SK-N-SH (cell line): ENCODE results near the gene INTS12. TPM values are rescaled to one million over a fixed set of nuclear protein-coding genes. Genes with fewer than 3 reads are reported as not detected.

ENCODE experiments used
- CTCF ChIA-PET: fragments of 300-600, 350-600 bp; formaldehyde crosslinking; extraction: SDS; loops from one replicate; lab custom pipeline; 2021; lab: Yijun Ruan, JAX
- POLR2A ChIA-PET: fragments of 350-600 bp; sonication (Branson Sonifier 250); formaldehyde crosslinking; extraction: SDS; loops from one replicate; lab custom pipeline; 2020; ENCODE audit warnings: antibody characterized with exemption, inconsistent platforms; lab: Yijun Ruan, JAX
- DNase-seq: peaks from one replicate; pipeline ENCODE4 v3.0.0; 2012
- H2AFZ ChIP-seq: fragments of 200-600 bp; sonication (generic); 2 replicates; pipeline ENCODE4 v1.8.1; 2016; ENCODE audit warnings: antibody characterized with exemption, mild to moderate bottlenecking, low read depth
- H3F3A ChIP-seq: fragments of 200-600 bp; sonication (generic); replicated peaks from 2 replicates; pipeline ENCODE3; 2016; ENCODE audit warnings: antibody characterized with exemption, mild to moderate bottlenecking; ENCODE audit not compliant: insufficient read depth
- H3K27ac ChIP-seq, 2 experiments: fragments of 200-500 bp in 1 of 2; fragments of 200-600 bp in 1 of 2; sonication (Bioruptor generic) in 1 of 2; sonication (generic), shearing (Covaris generic) in 1 of 2; 2 replicates each; pipeline versions ENCODE4 v1.5.1 to v1.6.1; 2014 to 2016; ENCODE audit warnings: low read depth in 2 of 2, inconsistent platforms in 1 of 2, low read length in 1 of 2, mild to moderate bottlenecking in 1 of 2, mixed read lengths in 1 of 2
- H3K27me3 ChIP-seq: fragments of 200-600 bp; sonication (generic), shearing (Covaris generic); 2 replicates; pipeline ENCODE4 v1.6.1; 2016; ENCODE audit warnings: mixed run types; ENCODE audit not compliant: insufficient read depth
- H3K36me3 ChIP-seq, 2 experiments: fragments of 200-500 bp in 1 of 2; fragments of 200-600 bp in 1 of 2; sonication (Bioruptor generic) in 1 of 2; sonication (generic) in 1 of 2; replicated peaks in 1 of 2; 2 replicates each; pipeline versions ENCODE3 to v1.5.1; 2014 to 2016; ENCODE audit warnings: low read length in 1 of 2, mild to moderate bottlenecking in 1 of 2; ENCODE audit not compliant: insufficient read depth in 2 of 2, control insufficient read depth in 1 of 2
- H3K4me1 ChIP-seq, 2 experiments: fragments of 200-500 bp in 1 of 2; fragments of 200-600 bp in 1 of 2; sonication (Bioruptor generic) in 1 of 2; sonication (generic), shearing (Covaris generic) in 1 of 2; 2 replicates each; pipeline versions ENCODE4 v1.5.1 to v1.6.1; 2014 to 2016; ENCODE audit warnings: low read depth in 1 of 2, low read length in 1 of 2, mixed run types in 1 of 2; ENCODE audit not compliant: insufficient read depth in 2 of 2, control insufficient read depth in 1 of 2
- H3K4me2 ChIP-seq: fragments of 200-600 bp; sonication (generic), shearing (Covaris generic); 2 replicates; pipeline ENCODE4 v1.6.1; 2017; ENCODE audit warnings: mixed run types
- H3K4me3 ChIP-seq, 2 experiments: fragments of 200-500 bp in 1 of 2; fragments of 200-600 bp in 1 of 2; sonication (Bioruptor generic) in 1 of 2; sonication (generic), shearing (Covaris generic) in 1 of 2; 2 replicates each; pipeline versions ENCODE4 v1.5.1 to v1.8.1; 2014 to 2016; ENCODE audit warnings: low read depth in 2 of 2, inconsistent platforms in 1 of 2, low read length in 1 of 2, mild to moderate bottlenecking in 1 of 2, mixed read lengths in 1 of 2, moderate library complexity in 1 of 2
- H3K79me2 ChIP-seq: fragments of 200-600 bp; sonication (generic); 2 replicates; pipeline ENCODE4 v1.8.1; 2017; ENCODE audit warnings: mild to moderate bottlenecking; ENCODE audit not compliant: insufficient read depth
- H3K9ac ChIP-seq: fragments of 200-600 bp; sonication (generic); 2 replicates; pipeline ENCODE4 v1.6.1; 2017; ENCODE audit warnings: mixed run types
- H3K9me2 ChIP-seq: fragments of 200-600 bp; sonication (generic); 2 replicates; pipeline ENCODE4 v1.6.1; 2017; ENCODE audit warnings: mixed run types
- H3K9me3 ChIP-seq: fragments of 200-600 bp; sonication (generic); 2 replicates; pipeline ENCODE4 v1.6.1; 2017; ENCODE audit warnings: mixed run types, mild to moderate bottlenecking, moderate library complexity
- H4K20me1 ChIP-seq: fragments of 200-600 bp; sonication (generic); 2 replicates; pipeline ENCODE4 v1.6.1; 2017; ENCODE audit warnings: mild to moderate bottlenecking, mixed run types; ENCODE audit not compliant: insufficient read depth
- CTCF ChIP-seq: fragments of 200-600 bp; sonication (generic); IDR thresholded peaks from 2 replicates; pipeline ENCODE4 v1.6.1; 2017; ENCODE audit warnings: antibody characterized with exemption, mild to moderate bottlenecking, moderate library complexity
- EP300 ChIP-seq, 2 experiments: IDR thresholded peaks; 2 replicates each; pipeline versions ENCODE4 v1.4.0 to v1.6.1; 2012; ENCODE audit warnings: borderline replicate concordance in 1 of 2, low read depth in 1 of 2, low read length in 1 of 2
- EZH2phosphoT487 ChIP-seq: fragments of 200-600 bp; sonication (generic); IDR thresholded peaks from 2 replicates; pipeline ENCODE4 v1.6.1; 2017; ENCODE audit warnings: low read depth, mixed run types, mild to moderate bottlenecking, antibody characterized with exemption, moderate library complexity, borderline replicate concordance
- GATA2 ChIP-seq: sonication (generic); formaldehyde crosslinking; IDR thresholded peaks from 2 replicates; pipeline ENCODE4 v1.5.0; 2020; ENCODE audit warnings: mild to moderate bottlenecking, missing genetic modification reagents
- MXI1 ChIP-seq: IDR thresholded peaks from 2 replicates; pipeline ENCODE4 v1.6.1; 2012; ENCODE audit warnings: mild to moderate bottlenecking, low read depth, low read length, improper control_type of control experiment
- NFIC ChIP-seq: IDR thresholded peaks from 2 replicates; pipeline ENCODE4 v1.4.0; 2012; ENCODE audit warnings: borderline replicate concordance
- PBX3 ChIP-seq: IDR thresholded peaks from 2 replicates; pipeline ENCODE4; 2012
- RCOR1 ChIP-seq: fragments of 150-350 bp; IDR thresholded peaks from 2 replicates; pipeline ENCODE4 v1.6.1; 2017; ENCODE audit warnings: antibody characterized with exemption, low read length
- RFX5 ChIP-seq: IDR thresholded peaks from 2 replicates; pipeline ENCODE4 v1.6.1; 2012; ENCODE audit warnings: mild to moderate bottlenecking, improper control_type of control experiment, low read length
- SMC3 ChIP-seq: IDR thresholded peaks from 2 replicates; pipeline ENCODE4 v1.6.1; 2012; ENCODE audit warnings: low read depth, low read length, improper control_type of control experiment
- TAF1 ChIP-seq: IDR thresholded peaks from 2 replicates; pipeline ENCODE4 v1.6.1; 2012; ENCODE audit warnings: low read depth, mild to moderate bottlenecking, low read length, moderate library complexity, borderline replicate concordance
- TCF12 ChIP-seq: IDR thresholded peaks from 2 replicates; pipeline ENCODE4 v1.4.0; 2012
- USF1 ChIP-seq: IDR thresholded peaks from 2 replicates; pipeline ENCODE4 v1.4.0; 2012; ENCODE audit warnings: low read depth, borderline replicate concordance
- USF2 ChIP-seq: fragments of 150-350 bp; IDR thresholded peaks from 2 replicates; pipeline ENCODE4 v1.6.1; 2017; ENCODE audit warnings: antibody characterized with exemption, low read length, low read depth, borderline replicate concordance
- whole genome bisulfite sequencing: methylation state at CpG from one replicate; pipeline ENCODE4 v1.1.6; 2017; ENCODE audit warnings: low lambda C conversion rate; 5-methylcytosine and 5-hydroxymethylcytosine counted together
- polyA plus RNA-seq, 3 experiments: library from polyadenylated mRNA; depleted of rRNA; stranded (reverse); fragments of >200 nt; gene quantifications; 2 replicates each; pipeline ENCODE4 v1.2.3, GENCODE V29; 2012

INTS12 gene
- polyA plus RNA-seq, 1 of the 3 experiments (the other 2 are of a cell fraction): 25.1 TPM

- no peak for TF ChIP-seq USF2
- no peak for TF ChIP-seq TAF1
- no peak for TF ChIP-seq USF1
- TF ChIP-seq SMC3: no peak
- no peak for TF ChIP-seq EZH2phosphoT487
- no peak for TF ChIP-seq RCOR1
- 0 out of 2 replicates have a peak, but pooled peaks have one; percentile 14 for TF ChIP-seq NFIC
- TF ChIP-seq CTCF: no peak
- TF ChIP-seq TCF12: peak; percentile 84
- TF ChIP-seq, all 33 proteins: peak for 6
Observed at GRCh38 chr4:105712766-105713165, 4.3 kb upstream of the INTS12 start (continued).

- CTCF ChIA-PET: interaction anchor here (1.5 to 2.4 kb wide), 2 partner anchors 190 to 237 kb away, joined by 5 to 9 read pairs; partner anchors contain the start of gene PPA2
- peak overlapping the region; percentile 33 for H2AFZ ChIP-seq
- H3K79me2 ChIP-seq: peaks cover 71% of the 10 kb centered on the region
- H3K9me3 ChIP-seq: no peaks in the 10 kb centered on the region
- H3K9ac ChIP-seq: peak overlapping the region; percentile 76; the same call in 1 of the 2 replicates
- 32% methylated on average over 6 of the region's 6 CpGs for WGBS
- POLR2A ChIA-PET: no interaction called here
- H3K9me2 ChIP-seq: no peaks in the 10 kb centered on the region
- no peaks in the 10 kb centered on the region for H3K27me3 ChIP-seq
- peak overlapping the region; percentile 73 to 97; a peak in 3 of 4 replicates for H3K4me3 ChIP-seq
- H4K20me1 ChIP-seq: no peaks in the 10 kb centered on the region
- TF ChIP-seq GATA2 (peak; percentile 72), RFX5 (peak; percentile 96), EP300 (IDR thresholded peaks at IDR 0.05; ENCODE audit: borderline replicate concordance in 1 of 2, low read depth in 1 of 2, low read length in 1 of 2) (peak in 1 of 2 experiments; percentile 15; a peak in 1 of 4 replicates), PBX3 (peak; percentile 36; the same call in 1 of the 2 replicates), SMC3 (no peak), MXI1 (0 out of 2 replicates have a peak, but pooled peaks have one; percentile 46)
- TF ChIP-seq, all 33 proteins: peak for 5
- Histone ChIP-seq H3K4me1 (peaks cover 12 to 27% of the 10 kb centered on the region in 2 experiments; a peak in 3 of 4 replicates), H3K27ac (peak overlapping the region in 1 of 2 experiments; percentile 81; a peak in 3 of 4 replicates), H3F3A (peaks cover 24% of the 10 kb centered on the region), H3K36me3 (no peaks in the 10 kb centered on the region), H3K4me2 (peak overlapping the region; percentile 80)
- DNase-seq: peak; percentile 38
Observed at GRCh38 chr4:105710678-105711077, 2.2 kb upstream of the INTS12 start.
